Stomach (tissue), 9 donors: ENCODE data around the gene ZFYVE21. TPM values are rescaled to one million over a fixed set of nuclear protein-coding genes. Genes with fewer than 3 reads are reported as not detected.
A peak's percentile ranks its signal among the peaks of the same experiment; 100 is the strongest.

Experiments used
- DNase-seq, 2 donors: peaks; one replicate each; pipeline versions ENCODE4 v3.0.0 to v3.0.0-alpha.2; 2013 to 2019
- H3K27ac ChIP-seq, 5 donors: fragments of 200-600 bp in 4 of 5; sonication (generic) in 4 of 5; one replicate each; pipeline ENCODE4 v1.5.1; 2013 to 2019; ENCODE audit warnings: mild to moderate bottlenecking in 1 of 5, moderate library complexity in 1 of 5
- H3K27me3 ChIP-seq, 3 donors: fragments of 200-600 bp; sonication (generic); one replicate each; pipeline ENCODE4 v1.5.1; 2017 to 2019; ENCODE audit warnings: mixed run types in 1 of 3
- H3K36me3 ChIP-seq, 4 donors: fragments of 200-600 bp; sonication (generic); 1 replicate in 3 of 4; 2 replicates in 1 of 4; pipeline ENCODE4 v1.5.1; 2016 to 2019
- H3K4me1 ChIP-seq, 4 donors: fragments of 200-600 bp; sonication (generic); one replicate each; pipeline ENCODE4 v1.5.1; 2016 to 2019
- H3K4me3 ChIP-seq, 4 donors: fragments of 200-600 bp; sonication (generic) in 3 of 4; one replicate each; pipeline ENCODE4 v1.5.1; 2016 to 2019; ENCODE audit warnings: mild to moderate bottlenecking in 1 of 4
- H3K9me3 ChIP-seq, 4 donors: fragments of 200-600 bp; sonication (generic); one replicate each; pipeline ENCODE4 v1.5.1; 2016 to 2019
- CTCF ChIP-seq, 7 experiments: fragments of 450-650 bp in 4 of 7; fragments of 200-600 bp in 3 of 7; sonication (generic) in 3 of 7; IDR thresholded peaks; one replicate each; pipeline ENCODE4 v1.5.1; 2016 to 2019; ENCODE audit warnings: antibody characterized with exemption in 7 of 7, control low read depth in 2 of 7, mild to moderate bottlenecking in 1 of 7
- EP300 ChIP-seq: sonication (generic); formaldehyde crosslinking; IDR thresholded peaks from one replicate; pipeline ENCODE4 v1.6.1; 2017; ENCODE audit warnings: antibody characterized with exemption
- POLR2A ChIP-seq, 4 donors: fragments of 450-650 bp; IDR thresholded peaks; one replicate each; pipeline ENCODE4 v1.6.1; 2016; ENCODE audit warnings: antibody characterized with exemption in 4 of 4, control low read depth in 2 of 4, mild to moderate bottlenecking in 1 of 4, moderate library complexity in 1 of 4
- POLR2AphosphoS5 ChIP-seq, 3 donors: sonication (generic); formaldehyde crosslinking; IDR thresholded peaks; one replicate each; pipeline ENCODE4 v1.6.1; 2016; ENCODE audit warnings: antibody characterized with exemption in 3 of 3
- WGBS, 5 donors: extraction: QIAGEN DNeasy Blood & Tissue Kit in 3 of 5; methylation state at CpG; one replicate each; pipeline versions ENCODE4 v1.1.5 to v1.1.7; 2013 to 2018; 5-methylcytosine and 5-hydroxymethylcytosine counted together
- intact Hi-C: fragments of 100-400 bp; cut with DNase I; formaldehyde crosslinking; loops from one replicate; pipeline ENCODE4 v1.15.1; 2023; ENCODE audit warnings: low total_unique reads
- polyA plus RNA-seq, 3 donors: library from polyadenylated mRNA; stranded (reverse); fragments of 200-250 nt; gene quantifications; one replicate each; pipeline ENCODE4 v1.2.3, GENCODE V29; 2013
- total RNA-seq, 5 donors: library from RNA; depleted of rRNA; stranded (reverse); fragments of >200 nt; gene quantifications; one replicate each; pipeline versions ENCODE4 v1.1.0 to v1.2.3, GENCODE V29; 2014 to 2016
- donor health status: healthy with polysubstance abuse.
- donor health status: Bipolar disorder and iron deficiency.
- donor health status: healthy.

The ZFYVE21 gene
- total and polyA plus RNA-seq, 8 donors = 28.0 to 150 (median 72.9) TPM

DNA sequence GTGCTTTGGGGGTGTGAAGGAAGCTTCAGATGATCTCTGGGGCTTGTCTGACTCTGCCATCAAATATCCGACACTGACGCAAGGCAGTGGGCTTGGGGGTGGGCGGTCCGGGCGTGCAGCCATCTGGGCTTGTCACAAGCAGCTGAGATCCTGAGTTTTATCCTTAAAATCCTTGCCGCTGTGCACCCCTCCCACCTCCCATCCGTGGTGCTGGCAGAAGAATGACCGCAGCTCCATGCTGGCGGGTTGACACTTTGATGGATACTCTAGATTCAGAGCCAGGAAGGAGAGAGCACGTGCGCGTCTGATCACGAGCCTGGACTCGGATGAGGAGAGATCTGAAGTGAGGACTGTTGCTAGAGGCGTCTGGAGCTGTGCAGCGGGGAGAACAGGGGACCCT, 3.0 kb downstream of the ZFYVE21 start:
- WGBS, 5 donors = 61 to 80% (median 78%) methylated on average over 13 to 16 of the region's 16 CpGs
- Histone ChIP-seq H3K9me3 (no peaks in the 10 kb centered on the region), H3K4me1 (peaks cover 33 to 87% (median 70%) of the 10 kb centered on the region in 4 donors), H3K36me3 (no peaks in the 10 kb centered on the region), H3K27ac (peak overlapping the region in 2 of 5 donors; percentile 79 to 83), H3K27me3 (no peaks in the 10 kb centered on the region), H3K4me3 (peak overlapping the region in 3 of 4 donors; percentile 8 to 15 (median 12))
- intact Hi-C loops = no loop called here
- peak in 1 of 3 donors; percentile 79 for TF ChIP-seq POLR2AphosphoS5 (IDR thresholded peaks at IDR 0.05)
- no peak for TF ChIP-seq POLR2A (IDR thresholded peaks at IDR 0.05)
- DNase-seq = peak in 1 of 2 donors; percentile 71

DNA sequence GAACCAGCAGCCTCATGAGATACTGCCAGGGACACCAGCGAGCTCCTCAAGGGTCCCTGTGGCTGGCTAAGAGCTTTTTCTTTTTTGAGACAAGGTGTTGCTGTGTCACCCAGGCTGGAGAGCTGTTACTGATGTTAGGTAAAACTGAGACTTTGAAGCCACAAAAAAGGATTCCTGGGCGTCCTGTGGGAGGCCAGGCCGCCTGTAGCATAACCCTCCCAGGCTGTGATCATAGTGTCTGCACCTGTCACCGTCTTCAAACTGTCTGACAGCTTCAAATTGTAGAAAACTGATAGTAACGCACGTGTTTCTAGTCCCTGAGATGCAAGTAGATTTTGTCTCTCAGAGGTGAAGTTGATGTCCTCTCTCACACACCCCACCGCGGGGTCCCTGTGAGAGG, 4.1 kb downstream of the ZFYVE21 start:
- Histone ChIP-seq H3K27me3 (no peaks in the 10 kb centered on the region), H3K4me3 (no peak overlapping the region), H3K27ac (peak overlapping the region in 2 of 5 donors; percentile 79 to 83), H3K4me1 (peaks cover 44 to 87% (median 70%) of the 10 kb centered on the region in 4 donors), H3K36me3 (peaks cover 0 to 2% (median 0%) of the 10 kb centered on the region in 4 donors), H3K9me3 (no peaks in the 10 kb centered on the region)
- 80 to 87% (median 85%) methylated on average over 8 of the region's 8 CpGs for WGBS, 5 donors
- no peak for TF ChIP-seq CTCF (IDR thresholded peaks at IDR 0.05)
- TF ChIP-seq POLR2AphosphoS5 (IDR thresholded peaks at IDR 0.05) = no peak
- no peak for TF ChIP-seq EP300
- TF ChIP-seq POLR2A (IDR thresholded peaks at IDR 0.05) = no peak
- DNase-seq = no peak
- intact Hi-C loops = no loop called here

DNA sequence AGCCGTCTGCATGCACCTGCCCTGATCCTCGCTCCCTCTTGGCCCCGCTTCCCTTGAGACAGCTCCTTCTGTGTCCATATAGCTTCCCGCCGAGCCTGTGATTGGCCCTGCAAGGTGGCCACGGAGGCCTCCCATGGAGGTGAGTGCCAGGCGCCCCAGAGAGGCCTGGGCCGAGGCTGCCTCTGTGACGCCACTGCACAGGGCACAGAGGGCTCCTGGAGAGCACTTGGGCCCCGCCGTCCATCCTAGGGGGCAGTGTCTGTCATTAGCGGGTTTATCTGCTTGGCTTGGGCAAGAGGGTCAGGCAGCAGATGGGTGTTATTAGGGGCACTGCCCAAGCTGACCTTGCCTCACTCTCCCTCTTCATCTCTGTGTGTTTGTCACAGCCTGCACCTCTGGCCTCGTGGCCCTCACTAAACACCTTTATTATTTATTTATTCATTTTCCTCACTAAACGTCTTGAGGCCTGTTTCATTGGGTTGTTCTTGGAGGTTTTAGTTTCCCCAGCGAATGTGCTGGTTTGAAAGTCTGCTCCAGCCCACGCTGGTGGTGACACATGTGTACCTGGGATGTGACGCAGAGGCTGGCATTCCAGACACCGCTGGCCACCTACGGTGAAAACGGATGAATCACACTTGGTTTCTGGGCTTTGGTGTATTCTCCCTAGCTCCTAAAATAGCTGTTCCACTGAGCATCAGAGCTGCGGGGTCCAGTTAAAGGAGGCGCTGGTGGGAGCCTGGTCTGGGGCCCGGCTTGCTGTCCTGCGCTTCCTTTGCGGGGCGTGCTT, 5.9 kb downstream of the ZFYVE21 start:
- no peak for DNase-seq
- Histone ChIP-seq H3K4me3 (no peak overlapping the region), H3K4me1 (peaks cover 45 to 99% (median 75%) of the 10 kb centered on the region in 4 donors), H3K27me3 (no peaks in the 10 kb centered on the region), H3K27ac (peak overlapping the region in 3 of 5 donors; percentile 14 to 83 (median 79)), H3K36me3 (peaks cover 3 to 20% (median 9%) of the 10 kb centered on the region in 4 donors), H3K9me3 (no peaks in the 10 kb centered on the region)
- TF ChIP-seq POLR2AphosphoS5 (IDR thresholded peaks at IDR 0.05) (peak in 2 of 3 donors; percentile 16 to 60), POLR2A (IDR thresholded peaks at IDR 0.05) (no peak), CTCF (IDR thresholded peaks at IDR 0.05) (no peak)
- WGBS, 5 donors = 81 to 86% (median 84%) methylated on average over 26 of the region's 26 CpGs
- intact Hi-C loops = no loop called here

DNA sequence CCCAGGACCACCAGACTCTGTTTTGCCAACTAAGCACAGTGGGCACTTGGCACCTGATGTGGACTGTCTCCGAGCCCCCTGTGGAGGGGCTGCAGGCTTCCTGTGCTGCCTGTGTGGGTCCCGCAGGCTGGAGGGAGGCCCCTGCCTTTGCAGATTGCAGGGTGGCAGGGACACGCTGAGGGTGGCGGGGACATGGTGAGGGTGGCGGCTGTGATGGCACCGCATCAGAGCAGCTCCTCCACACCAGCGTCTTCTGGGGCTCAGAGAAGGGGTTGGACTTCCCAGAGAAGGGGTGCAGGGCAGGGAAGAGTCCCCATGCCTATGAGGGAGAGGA, 8.1 kb downstream of the ZFYVE21 start:
- no peaks in the 10 kb centered on the region for H3K27me3 ChIP-seq
- no peak for DNase-seq
- TF ChIP-seq EP300 = no peak
- no peak for TF ChIP-seq POLR2AphosphoS5 (IDR thresholded peaks at IDR 0.05)
- TF ChIP-seq CTCF (IDR thresholded peaks at IDR 0.05) = no peak
- TF ChIP-seq POLR2A (IDR thresholded peaks at IDR 0.05) = no peak
- intact Hi-C loops = no loop called here
- no peaks in the 10 kb centered on the region for H3K9me3 ChIP-seq
- WGBS, 5 donors = 81 to 90% (median 84%) methylated on average over 6 to 7 of the region's 7 CpGs
- peak overlapping the region in 1 of 4 donors; percentile 16 for H3K4me3 ChIP-seq
- peaks cover 42 to 96% (median 72%) of the 10 kb centered on the region in 4 donors for H3K4me1 ChIP-seq
- peak overlapping the region; percentile 39 to 83 (median 71) for H3K27ac ChIP-seq
- peaks cover 3 to 39% (median 22%) of the 10 kb centered on the region in 4 donors for H3K36me3 ChIP-seq

DNA sequence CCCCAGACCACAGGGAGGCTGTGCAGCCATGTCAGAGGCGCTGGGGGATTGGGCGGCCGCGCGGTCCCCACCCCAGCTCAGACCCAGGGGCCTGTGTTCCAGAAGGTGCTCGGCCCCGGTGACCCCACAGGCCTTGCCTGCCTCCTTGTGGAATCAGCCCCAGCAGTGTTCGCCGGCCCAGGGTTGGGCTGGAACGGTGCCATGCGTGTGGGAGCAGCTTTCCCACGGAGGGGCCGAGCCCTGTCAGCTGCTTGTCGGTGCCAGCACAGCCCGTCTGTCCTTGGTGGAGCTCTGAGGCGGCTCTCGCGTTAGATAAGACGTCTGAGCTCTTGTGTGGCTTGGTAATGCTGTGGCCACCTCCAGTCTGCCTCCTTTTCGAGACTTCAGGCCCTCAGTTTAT, 8.5 kb downstream of the ZFYVE21 start:
- intact Hi-C loops = no loop called here
- DNase-seq = peak; percentile 79 to 82
- TF ChIP-seq EP300 = no peak
- TF ChIP-seq POLR2AphosphoS5 (IDR thresholded peaks at IDR 0.05) = peak in 1 of 3 donors; percentile 48
- no peak for TF ChIP-seq POLR2A (IDR thresholded peaks at IDR 0.05)
- TF ChIP-seq CTCF (IDR thresholded peaks at IDR 0.05) = no peak

More for the DNA sequence above, 8.5 kb downstream of the ZFYVE21 start:
- Histone ChIP-seq H3K9me3 (no peaks in the 10 kb centered on the region), H3K4me1 (peaks cover 39 to 96% (median 72%) of the 10 kb centered on the region in 4 donors), H3K4me3 (peak overlapping the region in 1 of 4 donors; percentile 16), H3K36me3 (peaks cover 3 to 43% (median 26%) of the 10 kb centered on the region in 4 donors), H3K27ac (peak overlapping the region; percentile 39 to 83 (median 71)), H3K27me3 (no peaks in the 10 kb centered on the region)
- 28 to 41% (median 38%) methylated on average over 18 to 20 of the region's 20 CpGs for WGBS, 5 donors
